ENCODE data around the gene LMNTD2.

GRCh38 chr11:571802-572185 lies 11.3 kb upstream of the LMNTD2 start:
- TF ChIP-seq GATA3 (IDR thresholded peaks at IDR 0.05; ENCODE audit: low read depth, low read length) (no peak), GATA2 (IDR thresholded peaks at IDR 0.05; ENCODE audit: low read depth, low read length) (no peak)
